B cell (primary cell): ENCODE results near the gene SNTN.

ENCODE experiments used
- EZH2 ChIP-seq: IDR thresholded peaks from 2 replicates; pipeline ENCODE4 v1.6.1; 2012; ENCODE audit warnings: borderline replicate concordance, low read depth, mild to moderate bottlenecking, moderate library complexity, low read length; ENCODE audit not compliant: insufficient read depth, poor library complexity, severe bottlenecking
- TF ChIP-seq, protein P1 (sequence below): fragments of 200-600 bp; IDR thresholded peaks from one replicate; pipeline ENCODE4 v1.8.0; 2022; ENCODE audit warnings: antibody characterized with exemption, mild to moderate bottlenecking

DNA sequence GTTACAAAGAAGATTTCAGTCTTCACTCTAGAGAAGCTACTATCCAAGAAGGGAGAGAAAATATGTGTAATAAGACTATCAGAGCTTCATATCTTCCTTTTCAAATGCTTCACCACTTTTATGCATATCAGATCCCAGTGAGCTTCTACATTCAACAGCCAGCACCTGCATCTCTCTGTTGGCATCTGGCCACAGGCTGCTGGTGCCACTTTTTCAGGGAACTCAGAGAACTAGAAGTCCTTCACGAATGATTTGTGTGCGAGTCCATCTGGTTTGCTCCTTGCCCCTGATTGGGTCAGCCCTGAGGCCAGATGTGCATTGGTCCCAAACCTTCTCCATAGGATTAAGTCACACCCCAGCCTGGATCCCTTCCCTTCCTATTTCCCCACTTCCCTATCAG is 22.1 kb downstream of the SNTN start:
- TF ChIP-seq, protein P1, sequence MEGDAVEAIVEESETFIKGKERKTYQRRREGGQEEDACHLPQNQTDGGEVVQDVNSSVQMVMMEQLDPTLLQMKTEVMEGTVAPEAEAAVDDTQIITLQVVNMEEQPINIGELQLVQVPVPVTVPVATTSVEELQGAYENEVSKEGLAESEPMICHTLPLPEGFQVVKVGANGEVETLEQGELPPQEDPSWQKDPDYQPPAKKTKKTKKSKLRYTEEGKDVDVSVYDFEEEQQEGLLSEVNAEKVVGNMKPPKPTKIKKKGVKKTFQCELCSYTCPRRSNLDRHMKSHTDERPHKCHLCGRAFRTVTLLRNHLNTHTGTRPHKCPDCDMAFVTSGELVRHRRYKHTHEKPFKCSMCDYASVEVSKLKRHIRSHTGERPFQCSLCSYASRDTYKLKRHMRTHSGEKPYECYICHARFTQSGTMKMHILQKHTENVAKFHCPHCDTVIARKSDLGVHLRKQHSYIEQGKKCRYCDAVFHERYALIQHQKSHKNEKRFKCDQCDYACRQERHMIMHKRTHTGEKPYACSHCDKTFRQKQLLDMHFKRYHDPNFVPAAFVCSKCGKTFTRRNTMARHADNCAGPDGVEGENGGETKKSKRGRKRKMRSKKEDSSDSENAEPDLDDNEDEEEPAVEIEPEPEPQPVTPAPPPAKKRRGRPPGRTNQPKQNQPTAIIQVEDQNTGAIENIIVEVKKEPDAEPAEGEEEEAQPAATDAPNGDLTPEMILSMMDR: no peak
- no peak for TF ChIP-seq EZH2
